ENCODE data around the gene PLCB1.

DNA sequence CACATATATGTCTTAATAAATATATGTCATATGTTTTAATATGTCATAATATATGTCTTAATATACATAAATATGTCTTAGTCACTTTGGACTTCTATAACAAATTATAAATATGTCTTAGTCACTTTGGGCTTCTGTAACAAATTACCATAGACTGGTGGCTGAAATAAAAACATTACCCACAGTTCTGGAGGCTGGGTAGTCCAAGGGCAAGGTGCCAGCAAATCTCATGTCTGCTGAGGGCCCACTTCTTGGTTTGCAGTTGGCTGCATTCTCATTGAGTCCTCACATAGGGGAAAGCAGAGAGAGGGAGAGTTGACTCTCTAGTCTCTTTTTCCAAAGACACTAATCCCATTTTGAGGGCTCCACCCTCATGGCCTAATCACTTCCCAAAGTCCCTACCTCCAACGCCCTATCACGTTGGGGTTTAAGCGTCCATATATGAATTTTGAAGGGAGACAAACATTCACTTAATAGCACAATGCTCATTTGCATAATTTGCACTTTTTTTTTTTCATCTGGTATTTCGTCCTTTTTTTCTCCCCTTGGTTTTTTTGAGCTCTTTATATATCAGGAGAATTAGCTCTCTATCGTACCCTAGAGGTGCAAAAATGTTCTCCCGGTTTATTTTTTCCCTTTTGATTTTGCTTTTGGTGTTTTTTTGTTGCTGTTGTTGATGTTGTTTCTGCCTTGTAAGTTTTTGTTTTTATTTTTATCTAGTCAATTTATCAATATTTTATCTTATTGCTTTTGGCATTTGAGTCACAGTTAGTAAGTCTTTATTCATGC, 266.4 kb downstream of the PLCB1 start:
- TF ChIP-seq, protein P1, sequence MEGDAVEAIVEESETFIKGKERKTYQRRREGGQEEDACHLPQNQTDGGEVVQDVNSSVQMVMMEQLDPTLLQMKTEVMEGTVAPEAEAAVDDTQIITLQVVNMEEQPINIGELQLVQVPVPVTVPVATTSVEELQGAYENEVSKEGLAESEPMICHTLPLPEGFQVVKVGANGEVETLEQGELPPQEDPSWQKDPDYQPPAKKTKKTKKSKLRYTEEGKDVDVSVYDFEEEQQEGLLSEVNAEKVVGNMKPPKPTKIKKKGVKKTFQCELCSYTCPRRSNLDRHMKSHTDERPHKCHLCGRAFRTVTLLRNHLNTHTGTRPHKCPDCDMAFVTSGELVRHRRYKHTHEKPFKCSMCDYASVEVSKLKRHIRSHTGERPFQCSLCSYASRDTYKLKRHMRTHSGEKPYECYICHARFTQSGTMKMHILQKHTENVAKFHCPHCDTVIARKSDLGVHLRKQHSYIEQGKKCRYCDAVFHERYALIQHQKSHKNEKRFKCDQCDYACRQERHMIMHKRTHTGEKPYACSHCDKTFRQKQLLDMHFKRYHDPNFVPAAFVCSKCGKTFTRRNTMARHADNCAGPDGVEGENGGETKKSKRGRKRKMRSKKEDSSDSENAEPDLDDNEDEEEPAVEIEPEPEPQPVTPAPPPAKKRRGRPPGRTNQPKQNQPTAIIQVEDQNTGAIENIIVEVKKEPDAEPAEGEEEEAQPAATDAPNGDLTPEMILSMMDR (IDR thresholded peaks at IDR 0.05; ENCODE audit: low read length): no peak
- no peak for TF ChIP-seq EZH2 (IDR thresholded peaks at IDR 0.05; ENCODE audit: borderline replicate concordance, low read length)
